Gastrocnemius medialis (tissue), 4 donors: Measurements from ENCODE around the gene SHLD1. TPM values are rescaled to one million over a fixed set of nuclear protein-coding genes. Genes with fewer than 3 reads are reported as not detected.
A peak's percentile ranks its signal among the peaks of the same experiment; 100 is the strongest.

Experiments
- ATAC-seq, 2 donors: fragments of 150-250 bp; one replicate each; pipeline ENCODE4 v1.9.1; 2016
- DNase-seq, 2 donors: peaks; one replicate each; pipeline ENCODE4 v3.0.0-alpha.2; 2019
- H3K27ac ChIP-seq, 4 donors: fragments of 200-600 bp; sonication (generic); 1 replicate in 1 of 4; 2 replicates in 3 of 4; pipeline ENCODE4 v1.5.1; 2016 to 2018; ENCODE audit warnings: mild to moderate bottlenecking in 2 of 4, moderate library complexity in 1 of 4
- H3K27me3 ChIP-seq, 3 donors: fragments of 200-600 bp; sonication (generic) in 2 of 3; 1 replicate in 1 of 3; 2 replicates in 2 of 3; pipeline versions ENCODE4 v1.5.1 to v1.6.0; 2016 to 2019; ENCODE audit warnings: mild to moderate bottlenecking in 1 of 3, moderate library complexity in 1 of 3
- H3K36me3 ChIP-seq, 2 donors: fragments of 200-600 bp; sonication (generic) in 1 of 2; one replicate each; pipeline ENCODE4 v1.5.1; 2017 to 2018
- H3K4me1 ChIP-seq, 2 donors: fragments of 200-600 bp; sonication (generic) in 1 of 2; one replicate each; pipeline ENCODE4 v1.5.1; 2016 to 2017; ENCODE audit warnings: mild to moderate bottlenecking in 2 of 2
- H3K4me3 ChIP-seq, 4 donors: fragments of 200-600 bp; sonication (generic) in 3 of 4; 1 replicate in 1 of 4; 2 replicates in 3 of 4; pipeline ENCODE4 v1.5.1; 2016 to 2019; ENCODE audit warnings: mild to moderate bottlenecking in 2 of 4
- H3K9me3 ChIP-seq, 3 donors: fragments of 200-600 bp; sonication (generic) in 2 of 3; 1 replicate in 1 of 3; 2 replicates in 2 of 3; pipeline ENCODE4 v1.5.1; 2016 to 2019
- POLR2A ChIP-seq, 2 donors: fragments of 450-650 bp; IDR thresholded peaks; one replicate each; pipeline ENCODE4 v1.6.1; 2017; ENCODE audit warnings: antibody characterized with exemption in 2 of 2, mild to moderate bottlenecking in 2 of 2, moderate library complexity in 2 of 2
- in situ Hi-C, 4 donors: fragments of 200-750 bp; cut with MboI; loops; one replicate each; pipeline versions ENCODE4 v1.15.0 to v1.8.0; 2017; ENCODE audit warnings: low sequenced_read_pairs in 4 of 4
- intact Hi-C: fragments of 100-400 bp; cut with DNase I; formaldehyde crosslinking; loops from one replicate; pipeline ENCODE4 v1.15.1; 2023; ENCODE audit warnings: low total_unique reads
- total RNA-seq, 4 donors: library from RNA; depleted of rRNA; stranded (reverse); fragments of >200 nt; gene quantifications; one replicate each; pipeline versions ENCODE4 v1.1.0 to v1.2.3, GENCODE V29; 2016
- TF ChIP-seq, protein P1 (sequence below), 5 experiments: fragments of 450-650 bp in 3 of 5; fragments of 200-600 bp in 2 of 5; sonication (generic) in 2 of 5; IDR thresholded peaks in 4 of 5; conservative IDR thresholded peaks in 1 of 5; 1 replicate in 4 of 5; 2 replicates in 1 of 5; pipeline ENCODE4 v1.5.1; 2016 to 2019; ENCODE audit warnings: antibody characterized with exemption in 5 of 5, mild to moderate bottlenecking in 3 of 5, moderate library complexity in 3 of 5

The SHLD1 gene
- total RNA-seq, 4 donors from 2014 or later = 5.4 to 7.1 (median 5.8) TPM

DNA sequence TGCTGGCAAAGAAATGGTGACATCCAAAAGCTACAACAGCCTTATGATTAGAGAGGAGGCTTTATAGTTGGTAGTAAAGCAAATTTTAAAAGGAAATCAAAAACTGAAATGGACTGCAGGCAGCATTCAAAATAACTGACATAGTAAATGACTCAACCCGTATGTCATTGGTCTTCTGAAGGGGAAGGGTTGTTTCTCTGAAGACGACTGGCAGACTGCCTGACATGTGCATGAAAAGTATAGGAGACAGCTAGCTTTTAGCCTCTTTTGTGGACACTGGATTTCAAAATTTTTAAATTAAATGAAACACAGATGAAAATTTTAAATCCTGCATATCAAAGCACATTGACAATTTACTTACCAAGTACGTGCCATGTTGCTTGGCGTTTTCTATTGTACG, 109.4 kb downstream of the SHLD1 start:
- Histone ChIP-seq H3K27me3 (no peaks in the 10 kb centered on the region), H3K4me1 (peaks cover 32 to 36% of the 10 kb centered on the region in 2 donors), H3K36me3 (no peaks in the 10 kb centered on the region), H3K27ac (no peak overlapping the region), H3K9me3 (no peaks in the 10 kb centered on the region), H3K4me3 (no peak overlapping the region)
- intact Hi-C loops (no loop called here), in situ Hi-C loops (no loop called here)
- DNase-seq (no peak), ATAC-seq (no peak)
- TF ChIP-seq, protein P1, sequence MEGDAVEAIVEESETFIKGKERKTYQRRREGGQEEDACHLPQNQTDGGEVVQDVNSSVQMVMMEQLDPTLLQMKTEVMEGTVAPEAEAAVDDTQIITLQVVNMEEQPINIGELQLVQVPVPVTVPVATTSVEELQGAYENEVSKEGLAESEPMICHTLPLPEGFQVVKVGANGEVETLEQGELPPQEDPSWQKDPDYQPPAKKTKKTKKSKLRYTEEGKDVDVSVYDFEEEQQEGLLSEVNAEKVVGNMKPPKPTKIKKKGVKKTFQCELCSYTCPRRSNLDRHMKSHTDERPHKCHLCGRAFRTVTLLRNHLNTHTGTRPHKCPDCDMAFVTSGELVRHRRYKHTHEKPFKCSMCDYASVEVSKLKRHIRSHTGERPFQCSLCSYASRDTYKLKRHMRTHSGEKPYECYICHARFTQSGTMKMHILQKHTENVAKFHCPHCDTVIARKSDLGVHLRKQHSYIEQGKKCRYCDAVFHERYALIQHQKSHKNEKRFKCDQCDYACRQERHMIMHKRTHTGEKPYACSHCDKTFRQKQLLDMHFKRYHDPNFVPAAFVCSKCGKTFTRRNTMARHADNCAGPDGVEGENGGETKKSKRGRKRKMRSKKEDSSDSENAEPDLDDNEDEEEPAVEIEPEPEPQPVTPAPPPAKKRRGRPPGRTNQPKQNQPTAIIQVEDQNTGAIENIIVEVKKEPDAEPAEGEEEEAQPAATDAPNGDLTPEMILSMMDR (IDR thresholded peaks at IDR 0.05 in 4 of 5, conservative IDR thresholded peaks at IDR 0.05 in 1 of 5) = no peak
- no peak for TF ChIP-seq POLR2A (IDR thresholded peaks at IDR 0.05)

DNA sequence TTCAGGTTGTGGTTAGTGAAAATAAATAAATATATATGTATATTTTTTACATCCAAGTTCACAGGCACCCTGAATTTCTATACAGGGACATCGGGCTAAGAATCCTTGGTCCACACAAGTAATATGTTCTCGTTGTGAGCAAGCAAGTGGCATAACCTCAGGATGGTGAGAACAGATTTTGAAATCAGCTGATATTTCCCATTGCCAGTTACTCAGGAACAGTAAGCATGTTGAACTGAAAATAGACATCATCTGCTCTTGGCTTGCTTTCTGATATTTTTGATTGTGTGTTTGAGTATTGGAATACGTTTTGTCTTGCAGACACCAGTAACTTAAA, 112.5 kb downstream of the SHLD1 start:
- Histone ChIP-seq H3K9me3 (no peaks in the 10 kb centered on the region), H3K4me1 (peaks cover 43 to 48% of the 10 kb centered on the region in 2 donors), H3K27me3 (no peaks in the 10 kb centered on the region), H3K27ac (peak overlapping the region; percentile 81 to 92 (median 90)), H3K36me3 (no peaks in the 10 kb centered on the region), H3K4me3 (no peak overlapping the region)
- ATAC-seq (peak; percentile 72 to 91), DNase-seq (no peak)
- in situ Hi-C loops = no loop called here
- TF ChIP-seq POLR2A (IDR thresholded peaks at IDR 0.05) = peak in 1 of 2 donors; percentile 39
- TF ChIP-seq, protein P1 (IDR thresholded peaks at IDR 0.05 in 4 of 5, conservative IDR thresholded peaks at IDR 0.05 in 1 of 5) = no peak
- intact Hi-C loops = loop anchor here (2.0 kb wide), 1 partner anchor 24 kb away; no protein-coding TSS in a partner anchor

GRCh38 chr20:5863040-5863833, 113.0 kb downstream of the SHLD1 start:
- no peak overlapping the region for H3K4me3 ChIP-seq
- no peaks in the 10 kb centered on the region for H3K36me3 ChIP-seq
- intact Hi-C loops = loop anchor here (2.0 kb wide), 1 partner anchor 24 kb away; no protein-coding TSS in a partner anchor
- H3K27me3 ChIP-seq = no peaks in the 10 kb centered on the region
- in situ Hi-C loops = no loop called here
- ATAC-seq = peak; percentile 45 to 77
- TF ChIP-seq, protein P1 (IDR thresholded peaks at IDR 0.05 in 4 of 5, conservative IDR thresholded peaks at IDR 0.05 in 1 of 5) = no peak
- peak; percentile 42 to 56 for TF ChIP-seq POLR2A (IDR thresholded peaks at IDR 0.05)
- H3K9me3 ChIP-seq = no peaks in the 10 kb centered on the region
- DNase-seq = peak; percentile 35 to 55
- H3K4me1 ChIP-seq = peaks cover 43 to 48% of the 10 kb centered on the region in 2 donors
- H3K27ac ChIP-seq = peak overlapping the region; percentile 81 to 92 (median 90)

GRCh38 chr20:5864428-5864827, 114.2 kb downstream of the SHLD1 start:
- Histone ChIP-seq H3K27ac (peak overlapping the region; percentile 81 to 92 (median 90)), H3K9me3 (no peaks in the 10 kb centered on the region), H3K36me3 (no peaks in the 10 kb centered on the region), H3K27me3 (no peaks in the 10 kb centered on the region), H3K4me1 (peaks cover 43 to 48% of the 10 kb centered on the region in 2 donors), H3K4me3 (no peak overlapping the region)
- in situ Hi-C loops = no loop called here
- peak in 1 of 2 donors; percentile 25 for DNase-seq
- intact Hi-C loops = no loop called here
- no peak for TF ChIP-seq POLR2A (IDR thresholded peaks at IDR 0.05)
- TF ChIP-seq, protein P1 (IDR thresholded peaks at IDR 0.05 in 4 of 5, conservative IDR thresholded peaks at IDR 0.05 in 1 of 5) = no peak
- ATAC-seq = peak in 1 of 2 donors; percentile 18
